PFSK-1 (cell line): Measurements from ENCODE around the gene BRINP3.

Experiments used
- FOXP2 ChIP-seq: optimal IDR thresholded peaks from 2 replicates; pipeline ENCODE3; 2011; ENCODE audit warnings: borderline replicate concordance, control low read depth, inconsistent platforms; ENCODE audit not compliant: insufficient read depth; ENCODE audit errors: extremely low read length, extremely low read depth
- POLR2AphosphoS5 ChIP-seq: IDR thresholded peaks from 2 replicates; pipeline ENCODE4 v1.6.1; 2012; ENCODE audit warnings: low read depth, mild to moderate bottlenecking, control low read depth, low read length, moderate library complexity
- SIN3A ChIP-seq: IDR thresholded peaks from 2 replicates; pipeline ENCODE4 v1.6.1; 2012; ENCODE audit warnings: mild to moderate bottlenecking, low read length, moderate library complexity, borderline replicate concordance; ENCODE audit not compliant: insufficient read depth
- TAF1 ChIP-seq: IDR thresholded peaks from 2 replicates; pipeline ENCODE4 v1.6.1; 2012; ENCODE audit warnings: low read length, control low read depth, borderline replicate concordance; ENCODE audit not compliant: insufficient read depth
- TF ChIP-seq, protein P1 (sequence below), 2 experiments: IDR thresholded peaks; 2 replicates each; pipeline versions ENCODE4 v1.6.1 to v1.8.0; 2011 to 2012; ENCODE audit warnings: low read depth in 2 of 2, low read length in 2 of 2, control low read depth in 1 of 2, inconsistent platforms in 1 of 2, mild to moderate bottlenecking in 1 of 2, moderate library complexity in 1 of 2; ENCODE audit not compliant: insufficient read depth in 1 of 2

DNA sequence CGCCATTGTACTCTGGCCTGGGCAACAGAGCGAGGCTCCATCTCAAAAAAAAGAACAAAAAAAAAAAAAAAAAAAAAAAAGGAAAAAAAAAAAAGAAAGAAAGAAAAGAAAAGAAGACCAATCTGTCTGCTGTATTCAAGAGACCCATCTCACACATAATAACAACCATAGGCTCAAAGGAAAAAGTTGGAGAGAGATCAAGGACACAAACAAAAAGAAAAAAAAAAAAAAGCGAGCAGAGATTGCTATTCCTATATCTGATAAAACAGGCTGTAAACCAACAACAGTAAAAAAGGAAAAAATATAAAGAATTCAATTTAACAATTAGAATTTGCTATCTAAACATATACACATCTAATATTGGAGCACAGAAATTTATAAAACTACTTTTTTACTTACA is 150.4 kb downstream of the BRINP3 start:
- TF ChIP-seq POLR2AphosphoS5: no peak
- TF ChIP-seq, protein P1, sequence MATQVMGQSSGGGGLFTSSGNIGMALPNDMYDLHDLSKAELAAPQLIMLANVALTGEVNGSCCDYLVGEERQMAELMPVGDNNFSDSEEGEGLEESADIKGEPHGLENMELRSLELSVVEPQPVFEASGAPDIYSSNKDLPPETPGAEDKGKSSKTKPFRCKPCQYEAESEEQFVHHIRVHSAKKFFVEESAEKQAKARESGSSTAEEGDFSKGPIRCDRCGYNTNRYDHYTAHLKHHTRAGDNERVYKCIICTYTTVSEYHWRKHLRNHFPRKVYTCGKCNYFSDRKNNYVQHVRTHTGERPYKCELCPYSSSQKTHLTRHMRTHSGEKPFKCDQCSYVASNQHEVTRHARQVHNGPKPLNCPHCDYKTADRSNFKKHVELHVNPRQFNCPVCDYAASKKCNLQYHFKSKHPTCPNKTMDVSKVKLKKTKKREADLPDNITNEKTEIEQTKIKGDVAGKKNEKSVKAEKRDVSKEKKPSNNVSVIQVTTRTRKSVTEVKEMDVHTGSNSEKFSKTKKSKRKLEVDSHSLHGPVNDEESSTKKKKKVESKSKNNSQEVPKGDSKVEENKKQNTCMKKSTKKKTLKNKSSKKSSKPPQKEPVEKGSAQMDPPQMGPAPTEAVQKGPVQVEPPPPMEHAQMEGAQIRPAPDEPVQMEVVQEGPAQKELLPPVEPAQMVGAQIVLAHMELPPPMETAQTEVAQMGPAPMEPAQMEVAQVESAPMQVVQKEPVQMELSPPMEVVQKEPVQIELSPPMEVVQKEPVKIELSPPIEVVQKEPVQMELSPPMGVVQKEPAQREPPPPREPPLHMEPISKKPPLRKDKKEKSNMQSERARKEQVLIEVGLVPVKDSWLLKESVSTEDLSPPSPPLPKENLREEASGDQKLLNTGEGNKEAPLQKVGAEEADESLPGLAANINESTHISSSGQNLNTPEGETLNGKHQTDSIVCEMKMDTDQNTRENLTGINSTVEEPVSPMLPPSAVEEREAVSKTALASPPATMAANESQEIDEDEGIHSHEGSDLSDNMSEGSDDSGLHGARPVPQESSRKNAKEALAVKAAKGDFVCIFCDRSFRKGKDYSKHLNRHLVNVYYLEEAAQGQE (IDR thresholded peaks at IDR 0.05; ENCODE audit: insufficient read depth in 1 of 2, low read depth in 2 of 2, low read length in 2 of 2): no peak
- no peak for TF ChIP-seq SIN3A
- no peak for TF ChIP-seq TAF1
- no peak for TF ChIP-seq FOXP2
